ENCODE data around the gene BEAN1. TPM values are rescaled to one million over a fixed set of nuclear protein-coding genes. Genes with fewer than 3 reads are reported as not detected.
A peak's percentile ranks its signal among the peaks of the same experiment; 100 is the strongest.

Gene BEAN1
- total RNA-seq, 1 experiment from 2014 or later: not detected

DNA sequence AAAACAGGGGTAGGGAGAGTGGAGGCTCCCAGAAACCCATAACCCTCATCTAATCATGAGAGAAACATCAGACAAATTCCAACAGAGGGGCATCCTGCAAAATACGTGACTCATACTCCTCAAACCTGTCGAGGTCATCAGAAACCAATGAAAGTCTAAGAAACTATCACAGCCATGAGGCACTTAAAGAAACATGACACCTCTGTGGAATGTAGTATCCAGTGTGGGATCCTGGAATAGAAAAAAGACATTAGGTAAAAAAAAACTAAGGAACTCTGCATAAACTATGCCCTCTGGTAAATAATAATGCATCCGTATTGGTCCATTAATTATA is 44.2 kb upstream of the BEAN1 start (continued):
- no peak for TF ChIP-seq AR (CRISPR knock-in tag; IDR thresholded peaks at IDR 0.05)
- TF ChIP-seq HMGA2 (CRISPR knock-in tag; IDR thresholded peaks at IDR 0.05): no peak
- TF ChIP-seq, protein P1, sequence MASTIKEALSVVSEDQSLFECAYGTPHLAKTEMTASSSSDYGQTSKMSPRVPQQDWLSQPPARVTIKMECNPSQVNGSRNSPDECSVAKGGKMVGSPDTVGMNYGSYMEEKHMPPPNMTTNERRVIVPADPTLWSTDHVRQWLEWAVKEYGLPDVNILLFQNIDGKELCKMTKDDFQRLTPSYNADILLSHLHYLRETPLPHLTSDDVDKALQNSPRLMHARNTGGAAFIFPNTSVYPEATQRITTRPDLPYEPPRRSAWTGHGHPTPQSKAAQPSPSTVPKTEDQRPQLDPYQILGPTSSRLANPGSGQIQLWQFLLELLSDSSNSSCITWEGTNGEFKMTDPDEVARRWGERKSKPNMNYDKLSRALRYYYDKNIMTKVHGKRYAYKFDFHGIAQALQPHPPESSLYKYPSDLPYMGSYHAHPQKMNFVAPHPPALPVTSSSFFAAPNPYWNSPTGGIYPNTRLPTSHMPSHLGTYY (CRISPR knock-in tag; IDR thresholded peaks at IDR 0.05): no peak

- no peak overlapping the region for H3K4me3 Mint-ChIP-seq
- H3K36me3 Mint-ChIP-seq: no peaks in the 10 kb centered on the region
- TF ChIP-seq SP1 (CRISPR knock-in tag; conservative IDR thresholded peaks at IDR 0.05): no peak
- no peak for TF ChIP-seq NFATC4 (CRISPR knock-in tag; IDR thresholded peaks at IDR 0.05)
- no peak for TF ChIP-seq MXD4 (CRISPR knock-in tag; IDR thresholded peaks at IDR 0.05; ENCODE audit: borderline replicate concordance)
- TF ChIP-seq, protein P2, sequence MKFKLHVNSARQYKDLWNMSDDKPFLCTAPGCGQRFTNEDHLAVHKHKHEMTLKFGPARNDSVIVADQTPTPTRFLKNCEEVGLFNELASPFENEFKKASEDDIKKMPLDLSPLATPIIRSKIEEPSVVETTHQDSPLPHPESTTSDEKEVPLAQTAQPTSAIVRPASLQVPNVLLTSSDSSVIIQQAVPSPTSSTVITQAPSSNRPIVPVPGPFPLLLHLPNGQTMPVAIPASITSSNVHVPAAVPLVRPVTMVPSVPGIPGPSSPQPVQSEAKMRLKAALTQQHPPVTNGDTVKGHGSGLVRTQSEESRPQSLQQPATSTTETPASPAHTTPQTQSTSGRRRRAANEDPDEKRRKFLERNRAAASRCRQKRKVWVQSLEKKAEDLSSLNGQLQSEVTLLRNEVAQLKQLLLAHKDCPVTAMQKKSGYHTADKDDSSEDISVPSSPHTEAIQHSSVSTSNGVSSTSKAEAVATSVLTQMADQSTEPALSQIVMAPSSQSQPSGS (CRISPR knock-in tag; IDR thresholded peaks at IDR 0.05; ENCODE audit: borderline replicate concordance, low read depth): no peak
- TF ChIP-seq ZNF317 (CRISPR knock-in tag; IDR thresholded peaks at IDR 0.05; ENCODE audit: borderline replicate concordance, low read depth): no peak
- no peak for TF ChIP-seq TEAD1 (CRISPR knock-in tag; IDR thresholded peaks at IDR 0.05)
- DNase-seq (ENCODE audit: low spot score) (peak; percentile 4), ATAC-seq (no peak)
- ChIA-PET POLR2A (no interaction called here), CTCF (interaction anchor here (1.2 kb wide), 1 partner anchor 9 kb away, joined by 3 read pairs; no protein-coding TSS in a partner anchor)
- H3K27ac Mint-ChIP-seq: no peak overlapping the region
- peaks cover 16% of the 10 kb centered on the region for H3K9me3 Mint-ChIP-seq
- no peaks in the 10 kb centered on the region for H3K27me3 Mint-ChIP-seq (ENCODE audit: low read depth)
- peaks cover 12% of the 10 kb centered on the region for H3K4me1 Mint-ChIP-seq
These were observed 43.5 kb upstream of the BEAN1 start for GRCh38 chr16:66383551-66383950.

- ChIA-PET CTCF (interaction anchor here (2.1 kb wide), 1 partner anchor 28 kb away, joined by 5 read pairs; no protein-coding TSS in a partner anchor), POLR2A (no interaction called here)
- Mint-ChIP-seq H3K4me3 (no peak overlapping the region), H3K27me3 (ENCODE audit: low read depth) (no peaks in the 10 kb centered on the region), H3K27ac (no peak overlapping the region), H3K36me3 (no peaks in the 10 kb centered on the region), H3K9me3 (peaks cover 8% of the 10 kb centered on the region), H3K4me1 (peaks cover 12% of the 10 kb centered on the region)
- TF ChIP-seq, protein P3, sequence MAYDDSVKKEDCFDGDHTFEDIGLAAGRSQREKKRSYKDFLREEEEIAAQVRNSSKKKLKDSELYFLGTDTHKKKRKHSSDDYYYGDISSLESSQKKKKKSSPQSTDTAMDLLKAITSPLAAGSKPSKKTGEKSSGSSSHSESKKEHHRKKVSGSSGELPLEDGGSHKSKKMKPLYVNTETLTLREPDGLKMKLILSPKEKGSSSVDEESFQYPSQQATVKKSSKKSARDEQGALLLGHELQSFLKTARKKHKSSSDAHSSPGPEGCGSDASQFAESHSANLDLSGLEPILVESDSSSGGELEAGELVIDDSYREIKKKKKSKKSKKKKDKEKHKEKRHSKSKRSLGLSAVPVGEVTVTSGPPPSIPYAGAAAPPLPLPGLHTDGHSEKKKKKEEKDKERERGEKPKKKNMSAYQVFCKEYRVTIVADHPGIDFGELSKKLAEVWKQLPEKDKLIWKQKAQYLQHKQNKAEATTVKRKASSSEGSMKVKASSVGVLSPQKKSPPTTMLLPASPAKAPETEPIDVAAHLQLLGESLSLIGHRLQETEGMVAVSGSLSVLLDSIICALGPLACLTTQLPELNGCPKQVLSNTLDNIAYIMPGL (CRISPR knock-in tag; IDR thresholded peaks at IDR 0.05): no peak
- TF ChIP-seq TEAD1 (CRISPR knock-in tag; IDR thresholded peaks at IDR 0.05) (no peak), MAX (CRISPR knock-in tag; IDR thresholded peaks at IDR 0.05) (no peak), GTF2I (CRISPR knock-in tag; conservative IDR thresholded peaks at IDR 0.05) (no peak), KAT7 (CRISPR knock-in tag; IDR thresholded peaks at IDR 0.05; ENCODE audit: borderline replicate concordance) (no peak), CBFB (CRISPR knock-in tag; IDR thresholded peaks at IDR 0.05; ENCODE audit: low read depth) (no peak)
- DNase-seq (ENCODE audit: low spot score) (no peak), ATAC-seq (no peak)
These were observed 41.7 kb upstream of the BEAN1 start for GRCh38 chr16:66385415-66385814.

All from WTC11 (cell line).